Osteocyte (in vitro differentiated cells): Measurements from ENCODE around the gene CMBL. TPM values are rescaled to one million over a fixed set of nuclear protein-coding genes. Genes with fewer than 3 reads are reported as not detected.
"Not testable (repeated sequence)": the region's sequence is repeated elsewhere in the genome, so short reads cannot be mapped to it uniquely, and the experiment has no call there.

Source experiments
- DNase-seq: peaks from one replicate; pipeline ENCODE4 v3.0.0; 2021; ENCODE audit warnings: mixed read lengths; ENCODE audit not compliant: unreplicated experiment; ENCODE audit errors: extremely low spot score
- H3K27ac Mint-ChIP-seq: one replicate; pipeline ENCODE4 v1.8.0; 2021; ENCODE audit warnings: mild to moderate bottlenecking, mixed read lengths; ENCODE audit not compliant: unreplicated experiment
- H3K27me3 Mint-ChIP-seq: one replicate; pipeline ENCODE4 v1.8.0; 2021; ENCODE audit warnings: mixed read lengths; ENCODE audit not compliant: unreplicated experiment
- H3K36me3 Mint-ChIP-seq: one replicate; pipeline ENCODE4 v1.8.0; 2021; ENCODE audit warnings: mixed read lengths; ENCODE audit not compliant: unreplicated experiment
- H3K4me1 Mint-ChIP-seq: one replicate; pipeline ENCODE4 v1.8.0; 2021; ENCODE audit warnings: mixed read lengths; ENCODE audit not compliant: unreplicated experiment
- H3K4me3 Mint-ChIP-seq: one replicate; pipeline ENCODE4 v1.8.0; 2021; ENCODE audit warnings: mild to moderate bottlenecking, moderate library complexity, mixed read lengths; ENCODE audit not compliant: unreplicated experiment
- H3K9me3 Mint-ChIP-seq: one replicate; pipeline ENCODE4 v1.8.0; 2021; ENCODE audit warnings: mixed read lengths; ENCODE audit not compliant: unreplicated experiment
- CTCF ChIP-seq: fragments of 200-600 bp; sonication (generic); IDR thresholded peaks from 2 replicates; pipeline ENCODE4 v1.5.0; 2021; ENCODE audit warnings: antibody characterized with exemption, mild to moderate bottlenecking, moderate library complexity
- total RNA-seq: library from RNA; stranded (reverse); gene quantifications from 2 replicates; pipeline ENCODE4 v1.2.1, GENCODE V29; 2021

The CMBL gene
- total RNA-seq, 1 donor from 2014 or later = 23.3 TPM

- Mint-ChIP-seq H3K36me3 (peaks cover 8% of the 10 kb centered on the region), H3K27me3 (no peaks in the 10 kb centered on the region), H3K27ac (no peak overlapping the region), H3K9me3 (no peaks in the 10 kb centered on the region), H3K4me1 (peaks cover 3% of the 10 kb centered on the region), H3K4me3 (no peak overlapping the region)
- TF ChIP-seq CTCF = no peak
- no peak for DNase-seq
Measured at GRCh38 chr5:10276691-10277090, 31.0 kb downstream of the CMBL start.

GRCh38 chr5:10275991-10276390 lies 31.7 kb downstream of the CMBL start:
- no peaks in the 10 kb centered on the region for H3K27me3 Mint-ChIP-seq

GRCh38 chr5:10275460-10275859 lies 32.2 kb downstream of the CMBL start:
- no peak for TF ChIP-seq CTCF
- Mint-ChIP-seq H3K36me3 (peaks cover 8% of the 10 kb centered on the region), H3K27ac (no peak overlapping the region), H3K9me3 (no peaks in the 10 kb centered on the region), H3K4me1 (peaks cover 3% of the 10 kb centered on the region), H3K27me3 (no peaks in the 10 kb centered on the region), H3K4me3 (no peak overlapping the region)
- DNase-seq = no peak

More at GRCh38 chr5:10275991-10276390, 31.7 kb downstream of the CMBL start:
- DNase-seq = no peak
- TF ChIP-seq CTCF = no peak
- Mint-ChIP-seq H3K4me1 (peaks cover 3% of the 10 kb centered on the region), H3K27ac (no peak overlapping the region), H3K4me3 (no peak overlapping the region), H3K9me3 (no peaks in the 10 kb centered on the region), H3K36me3 (peaks cover 8% of the 10 kb centered on the region)

- DNase-seq, H3K4me3 Mint-ChIP-seq, H3K36me3 Mint-ChIP-seq, H3K27me3 Mint-ChIP-seq, H3K9me3 Mint-ChIP-seq, H3K27ac Mint-ChIP-seq: not testable (repeated sequence)
- peaks cover 17% of the 10 kb centered on the region for H3K4me1 Mint-ChIP-seq
Measured at GRCh38 chr5:10272875-10273209, 34.9 kb downstream of the CMBL start.

GRCh38 chr5:10272053-10272874 lies 35.4 kb downstream of the CMBL start:
- no peak for DNase-seq
- Mint-ChIP-seq H3K4me3 (no peak overlapping the region), H3K9me3 (no peaks in the 10 kb centered on the region)

More at GRCh38 chr5:10272053-10272874, 35.4 kb downstream of the CMBL start:
- Mint-ChIP-seq H3K4me1 (peaks cover 21% of the 10 kb centered on the region), H3K27ac (no peak overlapping the region), H3K27me3 (no peaks in the 10 kb centered on the region), H3K36me3 (peaks cover 1% of the 10 kb centered on the region)
- no peak for TF ChIP-seq CTCF
